HEK293 (cell line): ENCODE measurements around the gene DENND1C.

Source experiments
- CTCF ChIA-PET: fragments of 350-600 bp; formaldehyde crosslinking; extraction: SDS; loops from one replicate; lab custom pipeline; 2021; ENCODE audit warnings: antibody characterized with exemption; lab: Yijun Ruan, JAX
- POLR2A ChIA-PET: fragments of 300-600 bp; formaldehyde crosslinking; extraction: SDS; loops from one replicate; lab custom pipeline; 2020; ENCODE audit warnings: antibody characterized with exemption, inconsistent platforms; lab: Yijun Ruan, JAX
- H3K27ac ChIP-seq: fragments of 200-500 bp; sonication (Bioruptor generic); 2 replicates; pipeline ENCODE4 v1.5.1; 2014; ENCODE audit warnings: low read depth, low read length, control low read depth, inconsistent platforms; ENCODE audit errors: extremely low read depth
- H3K36me3 ChIP-seq, 2 experiments: fragments of 200-500 bp in 1 of 2; sonication (Bioruptor generic) in 1 of 2; 1 replicate in 1 of 2; 2 replicates in 1 of 2; pipeline ENCODE4 v1.5.1; 2014 to 2017; ENCODE audit warnings: inconsistent platforms in 2 of 2, low read length in 2 of 2; ENCODE audit not compliant: control insufficient read depth in 2 of 2, insufficient read depth in 1 of 2
- H3K4me1 ChIP-seq: fragments of 200-500 bp; sonication (Bioruptor generic); 2 replicates; pipeline ENCODE4 v1.5.1; 2014; ENCODE audit warnings: mild to moderate bottlenecking, low read length, inconsistent platforms; ENCODE audit not compliant: control insufficient read depth, insufficient read depth
- H3K4me3 ChIP-seq: 2 replicates; pipeline ENCODE4 v1.5.1; 2011; ENCODE audit warnings: low read depth, mild to moderate bottlenecking, control low read depth, low read length, moderate library complexity
- H3K9me3 ChIP-seq: fragments of 200-500 bp; sonication (Bioruptor generic); 2 replicates; pipeline ENCODE4 v1.5.1; 2014; ENCODE audit warnings: low read depth, low read length, inconsistent platforms; ENCODE audit not compliant: control insufficient read depth, insufficient read depth
- CTCF ChIP-seq: fragments of 450-650 bp; formaldehyde crosslinking; IDR thresholded peaks from 2 replicates; pipeline ENCODE4 v1.5.1; 2016; ENCODE audit warnings: missing biosample characterization, missing genetic modification characterization
- GLIS2 ChIP-seq: fragments of 450-650 bp; formaldehyde crosslinking; IDR thresholded peaks from 2 replicates; pipeline ENCODE4 v1.5.1; 2016; ENCODE audit warnings: missing biosample characterization, missing genetic modification characterization
- OSR2 ChIP-seq: fragments of 450-650 bp; formaldehyde crosslinking; IDR thresholded peaks from 2 replicates; pipeline ENCODE4 v1.5.1; 2016; ENCODE audit warnings: missing biosample characterization, missing genetic modification characterization
- SALL2 ChIP-seq: fragments of 450-650 bp; formaldehyde crosslinking; IDR thresholded peaks from 2 replicates; pipeline ENCODE4 v1.5.0; 2017; ENCODE audit warnings: missing biosample characterization, mild to moderate bottlenecking, missing genetic modification characterization, borderline replicate concordance
- TRIM28 ChIP-seq: IDR thresholded peaks from 2 replicates; pipeline ENCODE4 v1.6.1; 2011; ENCODE audit warnings: low read length, control low read depth, borderline replicate concordance
- YY1 ChIP-seq: fragments of 450-650 bp; formaldehyde crosslinking; IDR thresholded peaks from 2 replicates; pipeline ENCODE4 v1.5.1; 2018; ENCODE audit warnings: missing biosample characterization, missing genetic modification characterization
- ZBTB49 ChIP-seq: fragments of 450-650 bp; formaldehyde crosslinking; IDR thresholded peaks from 2 replicates; pipeline ENCODE4 v1.5.1; 2016; ENCODE audit warnings: missing biosample characterization, missing genetic modification characterization, low read depth
- ZFP69B ChIP-seq: fragments of 450-650 bp; formaldehyde crosslinking; IDR thresholded peaks from 2 replicates; pipeline ENCODE4 v1.5.1; 2016; ENCODE audit warnings: missing biosample characterization, missing genetic modification characterization
- ZNF302 ChIP-seq: fragments of 450-650 bp; formaldehyde crosslinking; IDR thresholded peaks from 2 replicates; pipeline ENCODE4 v1.5.1; 2016; ENCODE audit warnings: missing biosample characterization, missing genetic modification characterization, low read depth
- ZNF629 ChIP-seq: fragments of 450-650 bp; formaldehyde crosslinking; IDR thresholded peaks from 2 replicates; pipeline ENCODE4 v1.5.1; 2017; ENCODE audit warnings: missing biosample characterization, missing genetic modification characterization
- ZNF692 ChIP-seq: fragments of 450-650 bp; formaldehyde crosslinking; IDR thresholded peaks from 2 replicates; pipeline ENCODE4 v1.5.1; 2016; ENCODE audit warnings: missing biosample characterization, missing genetic modification characterization
- ZNF792 ChIP-seq: fragments of 450-650 bp; formaldehyde crosslinking; IDR thresholded peaks from 2 replicates; pipeline ENCODE4 v1.5.1; 2016; ENCODE audit warnings: missing biosample characterization, missing genetic modification characterization
- TF ChIP-seq, protein P1 (sequence below): fragments of 450-650 bp; formaldehyde crosslinking; IDR thresholded peaks from 2 replicates; pipeline ENCODE4 v1.5.1; 2016; ENCODE audit warnings: missing biosample characterization, missing genetic modification characterization
- TF ChIP-seq, protein P2 (sequence below): fragments of 450-650 bp; formaldehyde crosslinking; IDR thresholded peaks from 2 replicates; pipeline ENCODE4 v1.5.1; 2016; ENCODE audit warnings: missing biosample characterization, missing genetic modification characterization

Gene DENND1C

DNA sequence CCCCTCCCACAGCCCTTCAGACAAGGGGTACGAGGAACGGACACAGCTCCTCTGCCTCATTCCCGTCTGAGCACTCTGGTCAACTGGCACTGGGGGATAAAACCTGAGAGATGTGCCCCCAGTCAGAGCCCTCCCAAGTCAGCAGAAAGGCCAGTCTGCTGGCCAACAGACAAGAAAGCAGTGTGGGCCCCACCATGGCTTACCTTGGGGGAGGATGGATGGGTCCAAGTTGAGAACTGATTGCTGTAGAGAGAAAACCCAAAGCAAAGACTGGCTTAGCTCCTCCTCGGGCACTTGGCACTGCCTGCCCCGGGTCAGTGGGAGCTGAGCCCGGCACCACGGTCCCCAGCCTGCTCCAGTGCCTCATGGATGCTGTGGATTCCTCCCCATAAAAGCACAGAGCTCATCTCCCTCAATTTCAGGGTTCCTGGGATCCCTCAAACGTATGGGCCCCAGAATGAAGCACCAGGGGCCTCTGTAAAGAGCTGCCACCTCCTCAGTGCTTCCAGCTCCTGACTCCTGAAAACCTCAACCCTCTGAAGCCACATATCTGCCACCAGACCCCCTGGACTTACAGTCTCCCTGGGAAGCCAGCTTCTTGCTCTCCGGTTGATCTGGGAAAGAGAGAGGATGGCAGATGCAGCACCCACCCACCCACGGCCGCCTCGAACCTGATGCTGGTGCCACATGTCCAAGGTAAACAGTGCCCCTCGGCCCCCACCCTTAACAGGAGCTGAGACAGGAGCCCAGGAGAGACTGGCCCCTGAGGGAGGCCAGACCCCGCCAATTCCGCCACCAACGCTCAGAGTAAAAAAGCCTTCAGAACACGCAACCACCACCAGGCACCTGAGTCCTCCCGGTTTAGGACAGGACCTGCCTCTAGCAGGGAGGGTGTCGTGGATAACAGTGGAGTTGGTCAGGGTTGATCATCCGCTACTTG is 60.2 kb downstream of the DENND1C start (continued):
- TF ChIP-seq, protein P1, sequence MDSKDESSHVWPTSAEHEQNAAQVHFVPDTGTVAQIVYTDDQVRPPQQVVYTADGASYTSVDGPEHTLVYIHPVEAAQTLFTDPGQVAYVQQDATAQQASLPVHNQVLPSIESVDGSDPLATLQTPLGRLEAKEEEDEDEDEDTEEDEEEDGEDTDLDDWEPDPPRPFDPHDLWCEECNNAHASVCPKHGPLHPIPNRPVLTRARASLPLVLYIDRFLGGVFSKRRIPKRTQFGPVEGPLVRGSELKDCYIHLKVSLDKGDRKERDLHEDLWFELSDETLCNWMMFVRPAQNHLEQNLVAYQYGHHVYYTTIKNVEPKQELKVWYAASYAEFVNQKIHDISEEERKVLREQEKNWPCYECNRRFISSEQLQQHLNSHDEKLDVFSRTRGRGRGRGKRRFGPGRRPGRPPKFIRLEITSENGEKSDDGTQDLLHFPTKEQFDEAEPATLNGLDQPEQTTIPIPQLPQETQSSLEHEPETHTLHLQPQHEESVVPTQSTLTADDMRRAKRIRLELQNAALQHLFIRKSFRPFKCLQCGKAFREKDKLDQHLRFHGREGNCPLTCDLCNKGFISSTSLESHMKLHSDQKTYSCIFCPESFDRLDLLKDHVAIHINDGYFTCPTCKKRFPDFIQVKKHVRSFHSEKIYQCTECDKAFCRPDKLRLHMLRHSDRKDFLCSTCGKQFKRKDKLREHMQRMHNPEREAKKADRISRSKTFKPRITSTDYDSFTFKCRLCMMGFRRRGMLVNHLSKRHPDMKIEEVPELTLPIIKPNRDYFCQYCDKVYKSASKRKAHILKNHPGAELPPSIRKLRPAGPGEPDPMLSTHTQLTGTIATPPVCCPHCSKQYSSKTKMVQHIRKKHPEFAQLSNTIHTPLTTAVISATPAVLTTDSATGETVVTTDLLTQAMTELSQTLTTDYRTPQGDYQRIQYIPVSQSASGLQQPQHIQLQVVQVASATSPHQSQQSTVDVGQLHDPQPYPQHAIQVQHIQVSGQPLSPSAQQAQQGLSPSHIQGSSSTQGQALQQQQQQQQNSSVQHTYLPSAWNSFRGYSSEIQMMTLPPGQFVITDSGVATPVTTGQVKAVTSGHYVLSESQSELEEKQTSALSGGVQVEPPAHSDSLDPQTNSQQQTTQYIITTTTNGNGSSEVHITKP (tag by site-specific recombination): peak; percentile 64
- TF ChIP-seq TRIM28 (no peak), GLIS2 (tag by site-specific recombination) (0 out of 2 replicates have a peak, but pooled peaks have one; percentile 12), ZNF792 (tag by site-specific recombination) (no peak), ZBTB49 (tag by site-specific recombination) (no peak), ZNF629 (no peak), OSR2 (tag by site-specific recombination) (no peak), ZFP69B (peak; percentile 53; the same call in 1 of the 2 replicates), ZNF302 (tag by site-specific recombination) (no peak)

DNA sequence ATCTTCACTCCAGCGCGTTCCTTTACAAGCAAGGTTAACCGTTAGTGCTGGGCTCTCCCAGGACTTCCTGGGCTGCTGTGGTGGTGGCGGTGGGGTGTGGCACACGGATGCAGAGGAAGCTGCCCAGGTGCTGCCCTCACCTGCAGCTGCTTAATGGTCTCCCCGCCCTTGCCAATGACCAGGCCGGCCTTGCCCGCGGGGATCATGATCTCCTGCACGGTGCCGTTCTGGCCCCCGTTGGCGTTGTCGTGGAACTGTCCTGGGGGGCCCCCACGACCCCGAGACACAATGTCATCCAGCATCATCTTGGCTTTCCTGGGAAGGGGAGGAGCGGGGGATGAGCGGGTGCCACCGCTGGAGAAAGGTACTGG is 63.0 kb downstream of the DENND1C start:
- ChIA-PET POLR2A (interaction anchor here (0.6 to 1.3 kb wide), 2 partner anchors 25 to 1780 kb away, joined by 3 read pairs; partner anchors contain the start of gene GTF2F1), CTCF (interaction anchor here (0.7 kb wide), 1 partner anchor 68 kb away, joined by 3 read pairs; no protein-coding TSS in a partner anchor)
- no peaks in the 10 kb centered on the region for H3K9me3 ChIP-seq
- TF ChIP-seq GLIS2 (tag by site-specific recombination) (peak; percentile 32; the same call in 1 of the 2 replicates), SALL2 (no peak)
- H3K4me1 ChIP-seq: peaks cover 7% of the 10 kb centered on the region
- peaks cover 19 to 94% of the 10 kb centered on the region in 2 experiments for H3K36me3 ChIP-seq
- H3K27ac ChIP-seq: no peak overlapping the region
- H3K4me3 ChIP-seq: no peak overlapping the region

DNA sequence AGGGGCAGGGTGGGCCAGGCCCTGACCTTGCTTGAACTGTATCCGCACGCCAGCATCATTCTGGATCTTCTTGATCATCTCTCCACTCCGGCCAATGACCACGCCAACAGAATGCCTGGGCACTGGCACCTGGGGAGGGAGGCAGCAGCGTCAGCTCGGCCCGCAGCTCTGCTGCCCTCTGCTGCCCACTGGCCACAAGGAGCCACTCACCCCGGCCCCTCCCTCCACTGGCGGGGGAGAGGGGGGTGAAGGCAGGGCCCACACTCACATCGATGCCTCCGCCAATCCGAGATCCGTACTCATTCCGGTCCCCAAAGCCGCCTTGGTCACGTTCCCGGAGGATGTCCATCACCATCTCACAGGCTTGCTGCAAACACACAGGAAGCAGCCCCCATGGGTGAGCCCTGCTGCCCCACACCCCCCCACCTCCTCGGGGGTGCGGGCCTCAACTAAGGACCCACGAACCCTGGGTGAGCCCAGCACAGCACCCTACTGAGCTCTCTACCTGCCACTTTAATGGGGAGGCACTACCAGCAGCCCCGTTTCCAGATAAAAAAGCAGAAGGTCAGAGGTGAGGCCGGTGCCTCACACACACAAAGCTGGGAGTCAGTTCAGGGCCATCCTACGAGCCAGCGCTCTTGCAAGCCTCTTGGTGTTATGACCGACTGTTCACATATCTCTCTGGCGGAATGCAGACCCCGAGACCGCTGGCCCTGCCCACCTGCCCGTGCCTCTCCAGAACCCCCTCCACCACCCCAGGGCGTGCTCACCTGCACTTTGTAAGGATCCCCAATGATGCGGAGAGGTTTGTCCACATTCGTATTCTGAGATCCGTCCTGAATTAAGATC is 63.6 kb downstream of the DENND1C start:
- ChIA-PET POLR2A (interaction anchor here (1.3 kb wide), 1 partner anchor 25 kb away, joined by 3 read pairs; the partner anchor contains the start of gene GTF2F1), CTCF (interaction anchor here (0.6 to 0.7 kb wide), 2 partner anchors 8 to 69 kb away, joined by 3 read pairs; no protein-coding TSS in a partner anchor)
- Histone ChIP-seq H3K4me3 (no peak overlapping the region), H3K9me3 (no peaks in the 10 kb centered on the region), H3K36me3 (peaks cover 19 to 90% of the 10 kb centered on the region in 2 experiments)
- TF ChIP-seq, protein P2, sequence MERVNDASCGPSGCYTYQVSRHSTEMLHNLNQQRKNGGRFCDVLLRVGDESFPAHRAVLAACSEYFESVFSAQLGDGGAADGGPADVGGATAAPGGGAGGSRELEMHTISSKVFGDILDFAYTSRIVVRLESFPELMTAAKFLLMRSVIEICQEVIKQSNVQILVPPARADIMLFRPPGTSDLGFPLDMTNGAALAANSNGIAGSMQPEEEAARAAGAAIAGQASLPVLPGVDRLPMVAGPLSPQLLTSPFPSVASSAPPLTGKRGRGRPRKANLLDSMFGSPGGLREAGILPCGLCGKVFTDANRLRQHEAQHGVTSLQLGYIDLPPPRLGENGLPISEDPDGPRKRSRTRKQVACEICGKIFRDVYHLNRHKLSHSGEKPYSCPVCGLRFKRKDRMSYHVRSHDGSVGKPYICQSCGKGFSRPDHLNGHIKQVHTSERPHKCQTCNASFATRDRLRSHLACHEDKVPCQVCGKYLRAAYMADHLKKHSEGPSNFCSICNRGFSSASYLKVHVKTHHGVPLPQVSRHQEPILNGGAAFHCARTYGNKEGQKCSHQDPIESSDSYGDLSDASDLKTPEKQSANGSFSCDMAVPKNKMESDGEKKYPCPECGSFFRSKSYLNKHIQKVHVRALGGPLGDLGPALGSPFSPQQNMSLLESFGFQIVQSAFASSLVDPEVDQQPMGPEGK (tag by site-specific recombination): peak; percentile 64
- peak; percentile 84 for TF ChIP-seq CTCF
- 0 out of 2 replicates have a peak, but pooled peaks have one; percentile 32 for TF ChIP-seq ZNF692
- TF ChIP-seq YY1 (tag by site-specific recombination): no peak
- TF ChIP-seq, all 188 proteins: peak for 3
- peaks cover 7% of the 10 kb centered on the region for H3K4me1 ChIP-seq
- H3K27ac ChIP-seq: no peak overlapping the region
